HFF-Myc (cell line): ENCODE data around the gene HNF4A.

ENCODE experiments used
- DNase-seq: peaks from one replicate; pipeline ENCODE4 v3.0.0-alpha.2; 2011; ENCODE audit warnings: low read depth; ENCODE audit errors: extremely low read depth
- H3K4me3 ChIP-seq: replicated peaks from 2 replicates; pipeline ENCODE4 v1.5.1; 2011; ENCODE audit warnings: low read depth, mild to moderate bottlenecking, control low read depth, low read length
- CTCF ChIP-seq: IDR thresholded peaks from 2 replicates; pipeline ENCODE4 v1.5.1; 2012; ENCODE audit warnings: mild to moderate bottlenecking, low read depth, low read length, control low read depth; ENCODE audit errors: missing control alignments

Gene HNF4A

GRCh38 chr20:44400970-44401769 lies 45.7 kb downstream of the HNF4A start:
- H3K4me3 ChIP-seq: no peak overlapping the region
- TF ChIP-seq CTCF: no peak
- no peak for DNase-seq

DNA sequence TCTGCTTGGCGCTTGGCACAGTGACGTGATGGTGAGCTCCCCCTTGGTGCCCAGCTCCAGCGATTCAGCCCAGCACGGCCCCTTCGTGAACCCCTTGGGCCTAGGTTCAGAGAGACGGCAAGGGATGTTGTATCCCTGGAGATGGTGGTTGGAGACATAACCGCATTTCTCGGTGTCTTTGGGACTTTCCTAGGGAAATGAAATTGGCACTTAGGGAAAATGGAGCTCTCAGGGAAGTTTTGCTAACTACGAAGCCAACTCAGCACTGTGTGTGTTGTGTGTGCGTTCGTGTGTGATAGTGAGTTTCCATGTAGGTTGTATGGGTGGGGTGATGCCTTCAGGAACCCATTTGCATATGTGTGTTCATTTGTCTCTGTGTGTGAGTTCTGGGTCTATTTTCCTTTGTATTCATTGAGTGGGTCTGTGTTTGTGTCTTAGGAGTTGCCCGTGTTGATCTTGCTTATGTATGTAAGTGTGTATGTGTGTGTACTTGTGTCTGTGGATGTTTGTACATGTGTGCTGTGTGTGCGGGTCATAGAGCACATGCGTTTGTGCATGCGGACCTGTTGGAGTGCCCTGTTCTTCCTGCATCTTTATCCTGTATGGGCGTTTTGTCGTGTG lies 46.4 kb downstream of the HNF4A start:
- H3K4me3 ChIP-seq: no peak overlapping the region
- TF ChIP-seq CTCF: no peak

GRCh38 chr20:44402391-44403193 lies 47.1 kb downstream of the HNF4A start:
- DNase-seq: no peak
- TF ChIP-seq CTCF: no peak
- no peak overlapping the region for H3K4me3 ChIP-seq

More for the DNA sequence above, 46.4 kb downstream of the HNF4A start:
- DNase-seq: no peak

- TF ChIP-seq CTCF: no peak
- DNase-seq: no peak
- no peak overlapping the region for H3K4me3 ChIP-seq
Observed at GRCh38 chr20:44403194-44404112, 48.0 kb downstream of the HNF4A start.

GRCh38 chr20:44404204-44405181 lies 49.0 kb downstream of the HNF4A start:
- TF ChIP-seq CTCF: no peak
- no peak overlapping the region for H3K4me3 ChIP-seq
- no peak for DNase-seq
